ENCODE measurements around the gene TOP3A. TPM values are rescaled to one million over a fixed set of nuclear protein-coding genes. Genes with fewer than 3 reads are reported as not detected.

Gene TOP3A
- total and polyA plus RNA-seq, 2 experiments from 2014 or later = 21.7 to 76.7 TPM

GRCh38 chr17:18233803-18234518 lies 80.8 kb downstream of the TOP3A start:
- Mint-ChIP-seq H3K27ac (no peak overlapping the region), H3K9me3 (no peaks in the 10 kb centered on the region), H3K36me3 (ENCODE audit: low read depth) (peaks cover 32% of the 10 kb centered on the region), H3K4me1 (peaks cover 4% of the 10 kb centered on the region; the same call in 1 of the 3 replicates), H3K4me3 (no peak overlapping the region), H3K27me3 (ENCODE audit: insufficient read depth, low read depth, poor library complexity) (peaks cover 3% of the 10 kb centered on the region)
- ATAC-seq = no peak
- Histone ChIP-seq H3K4me3 (no peak overlapping the region), H3K4me1 (ENCODE audit: insufficient read depth) (no peaks in the 10 kb centered on the region), H2AFZ (no peak overlapping the region), H3K4me2 (no peak overlapping the region), H3K36me3 (ENCODE audit: insufficient read depth) (0 out of 2 replicates have a peak, but pooled peaks cover 3% of the 10 kb centered on the region), H3K79me2 (replicated peaks; ENCODE audit: insufficient read depth) (peaks cover 27% of the 10 kb centered on the region), H3K9me2 (ENCODE audit: insufficient read depth) (no peaks in the 10 kb centered on the region), H3F3A (replicated peaks; ENCODE audit: low read depth) (no peaks in the 10 kb centered on the region), H3K27ac (ENCODE audit: low read depth) (no peak overlapping the region), H3K27me3 (ENCODE audit: insufficient read depth) (no peaks in the 10 kb centered on the region), H4K20me1 (replicated peaks; ENCODE audit: insufficient read depth) (peaks cover 4% of the 10 kb centered on the region)
- TF ChIP-seq STAT1 (IDR thresholded peaks at IDR 0.05; ENCODE audit: unreplicated experiment) (no peak), JUNB (IDR thresholded peaks at IDR 0.05; ENCODE audit: unreplicated experiment) (no peak), REST (IDR thresholded peaks at IDR 0.05; ENCODE audit: unreplicated experiment) (no peak), EZH2 (IDR thresholded peaks at IDR 0.05; ENCODE audit: low read depth, unreplicated experiment) (no peak), CREB1 (CRISPR knock-in tag; IDR thresholded peaks at IDR 0.05; ENCODE audit: low read depth) (no peak), EZH2phosphoT487 (IDR thresholded peaks at IDR 0.05; ENCODE audit: unreplicated experiment) (no peak), POLR2AphosphoS5 (IDR thresholded peaks at IDR 0.05; ENCODE audit: low read depth) (no peak), ZNF114 (CRISPR knock-in tag; IDR thresholded peaks at IDR 0.05) (no peak), ZNF462 (CRISPR knock-in tag; IDR thresholded peaks at IDR 0.05) (no peak), ETS1 (IDR thresholded peaks at IDR 0.05) (no peak)
- no peak for DNase-seq (ENCODE audit: low spot score)

Measured in GM23338 (cell line).